HepG2 (cell line): Measurements from ENCODE around the gene NDUFS6. TPM values are rescaled to one million over a fixed set of nuclear protein-coding genes. Genes with fewer than 3 reads are reported as not detected.

Source experiments
- ATAC-seq: fragments of 200-7000 bp; cut with Tn5 transposase; 3 replicates; pipeline ENCODE4 v1.9.1; 2020; ENCODE audit warnings: mild to moderate bottlenecking, moderate library complexity
- BruUV-seq: library from RNA; stranded (reverse); fragments of 400-500 nt; replicated peaks from 2 replicates; lab custom pipeline; 2021; lab: Mats Ljungman, UMichigan
- CTCF ChIA-PET: fragments of 300-600 bp; formaldehyde crosslinking; extraction: SDS; loops from one replicate; lab custom pipeline; 2021; ENCODE audit warnings: low total read pairs, inconsistent platforms, low intra/inter-chr PET ratio; lab: Yijun Ruan, JAX
- POLR2A ChIA-PET: fragments of 350-600 bp; sonication (Branson Sonifier 250); formaldehyde crosslinking; loops from one replicate; lab custom pipeline; 2020; ENCODE audit warnings: antibody characterized with exemption, inconsistent platforms; lab: Yijun Ruan, JAX
- DNase-seq: peaks from one replicate; pipeline ENCODE4 v3.0.0-alpha.2; 2015; ENCODE audit warnings: low spot score
- FAIRE-seq: peaks from 3 replicates; lab custom pipeline; 2011; peaks lifted over from hg19 to GRCh38; lab: Jason Lieb, UNC
- H2AFZ ChIP-seq: one replicate; pipeline ENCODE4 v1.6.1; 2011; ENCODE audit warnings: low read length, inconsistent platforms
- H3K27ac ChIP-seq: fragments of 300-600 bp; 3 replicates; pipeline ENCODE4 v1.8.0; 2011; ENCODE audit warnings: mixed run types, mild to moderate bottlenecking, mixed read lengths, low read length, inconsistent platforms; ENCODE audit not compliant: insufficient read depth; ENCODE audit errors: extremely low read length
- H3K27me3 ChIP-seq, 2 experiments: fragments of 200-600 bp in 1 of 2; 2 replicates in 1 of 2; 3 replicates in 1 of 2; pipeline versions ENCODE4 v1.6.0 to v1.8.0; 2011; ENCODE audit warnings: low read length in 2 of 2, mild to moderate bottlenecking in 2 of 2, moderate library complexity in 2 of 2, inconsistent platforms in 1 of 2; ENCODE audit not compliant: insufficient read depth in 2 of 2, control insufficient read depth in 1 of 2
- H3K36me3 ChIP-seq, 2 experiments: fragments of 200-600 bp in 1 of 2; replicated peaks in 1 of 2; 2 replicates in 1 of 2; 3 replicates in 1 of 2; pipeline versions ENCODE4 v1.5.1 to v1.8.0; 2011; ENCODE audit warnings: low read length in 2 of 2, inconsistent platforms in 1 of 2; ENCODE audit not compliant: insufficient read depth in 2 of 2, control insufficient read depth in 1 of 2
- H3K4me1 ChIP-seq: 2 replicates; pipeline ENCODE4 v1.5.1; 2012; ENCODE audit warnings: low read length, inconsistent platforms; ENCODE audit not compliant: insufficient read depth
- H3K4me2 ChIP-seq: 2 replicates; pipeline ENCODE4 v1.6.0; 2011; ENCODE audit warnings: low read depth, low read length, inconsistent platforms
- H3K4me3 ChIP-seq, 3 experiments: fragments of 200-600 bp in 1 of 3; sonication (generic), shearing (Covaris generic) in 1 of 3; replicated peaks in 1 of 3; 2 replicates each; pipeline ENCODE4 v1.5.1; 2011 to 2016; ENCODE audit warnings: low read length in 3 of 3, inconsistent platforms in 2 of 3, low read depth in 2 of 3, mild to moderate bottlenecking in 2 of 3, control low read depth in 1 of 3, mixed read lengths in 1 of 3; ENCODE audit not compliant: insufficient read depth in 1 of 3
- H3K79me2 ChIP-seq: one replicate; pipeline ENCODE4 v1.6.1; 2011; ENCODE audit warnings: low read length, inconsistent platforms; ENCODE audit not compliant: insufficient read depth
- H3K9ac ChIP-seq: 2 replicates; pipeline ENCODE4 v1.6.0; 2011; ENCODE audit warnings: mild to moderate bottlenecking, low read depth, low read length, inconsistent platforms; ENCODE audit not compliant: insufficient read depth
- H3K9me3 ChIP-seq: 2 replicates; pipeline ENCODE4 v1.5.1; 2012; ENCODE audit warnings: mild to moderate bottlenecking, low read length
- H4K20me1 ChIP-seq: 2 replicates; pipeline ENCODE4 v1.6.0; 2011; ENCODE audit warnings: inconsistent platforms, mild to moderate bottlenecking, low read length, moderate library complexity; ENCODE audit not compliant: insufficient read depth
- ATF1 ChIP-seq: IDR thresholded peaks from 2 replicates; pipeline ENCODE4 v1.6.1; 2016; ENCODE audit warnings: mild to moderate bottlenecking, control low read depth
- LCORL ChIP-seq, 2 experiments: fragments of 450-650 bp in 1 of 2; sonication (generic) in 1 of 2; formaldehyde crosslinking in 1 of 2; IDR thresholded peaks; 2 replicates each; pipeline versions ENCODE4 v1.5.0 to v1.6.1; 2017 to 2020; ENCODE audit warnings: antibody characterized with exemption in 1 of 2, missing genetic modification reagents in 1 of 2
- MLX ChIP-seq: IDR thresholded peaks from 2 replicates; pipeline ENCODE4 v1.6.1; 2016
- NFRKB ChIP-seq: fragments of 450-650 bp; IDR thresholded peaks from 2 replicates; pipeline ENCODE4 v1.6.1; 2017
- ZFP36L2 ChIP-seq: sonication (generic); formaldehyde crosslinking; IDR thresholded peaks from 2 replicates; pipeline ENCODE4 v1.4.0; 2020; ENCODE audit warnings: missing genetic modification reagents
- ZNF674 ChIP-seq: sonication (generic); formaldehyde crosslinking; IDR thresholded peaks from 2 replicates; pipeline ENCODE4 v1.5.0; 2020; ENCODE audit warnings: low read depth, mild to moderate bottlenecking, missing genetic modification reagents
- WGBS: methylation state at CpG from one replicate; pipeline ENCODE4 v1.1.6; 2017; ENCODE audit warnings: low lambda C conversion rate; 5-methylcytosine and 5-hydroxymethylcytosine counted together
- in situ Hi-C: cut with HindIII; loops from 2 replicates; pipeline ENCODE4 v1.10.0; 2017; ENCODE audit warnings: low pct_unique_long_range_greater_than_20kb; ENCODE audit not compliant: extremely low pct_ligation_motif_present
- intact Hi-C: fragments of 100-400 bp; cut with micrococcal nuclease; formaldehyde crosslinking; loops from one replicate; pipeline ENCODE4 v1.10.0; 2022; ENCODE audit not compliant: unreplicated experiment
- polyA plus RNA-seq, 8 experiments: library from polyadenylated mRNA; depleted of rRNA in 3 of 8; stranded (reverse) in 7 of 8; unstranded in 1 of 8; fragments of >200 nt; fragmentation: Illumina TruSeq in 4 of 8; extraction: Trizol in 4 of 8; gene quantifications; 2 replicates each; pipeline versions ENCODE4 v1.2.1 to v1.2.3, GENCODE V29; 2011 to 2016; ENCODE audit warnings: low read depth in 4 of 8, missing spikeins in 1 of 8, mixed read lengths in 1 of 8; ENCODE audit not compliant: insufficient read depth in 1 of 8
- total RNA-seq, 5 experiments: library from RNA; depleted of rRNA; stranded (reverse); fragments of >200 nt; fragmentation: Illumina TruSeq; extraction: Trizol; gene quantifications; 2 replicates each; pipeline ENCODE4 v1.2.3, GENCODE V29; 2016; ENCODE audit warnings: low read depth in 1 of 5
- TF ChIP-seq, protein P1 (sequence below): sonication (generic); formaldehyde crosslinking; IDR thresholded peaks from 2 replicates; pipeline ENCODE4 v1.5.1; 2020; ENCODE audit warnings: missing genetic modification reagents, mild to moderate bottlenecking, borderline replicate concordance

NDUFS6 gene
- total and polyA plus RNA-seq, 2 of the 13 experiments (the other 11 are each of a cell fraction or from before 2014, with no cell fraction given): 23.7 to 50.4 TPM

DNA sequence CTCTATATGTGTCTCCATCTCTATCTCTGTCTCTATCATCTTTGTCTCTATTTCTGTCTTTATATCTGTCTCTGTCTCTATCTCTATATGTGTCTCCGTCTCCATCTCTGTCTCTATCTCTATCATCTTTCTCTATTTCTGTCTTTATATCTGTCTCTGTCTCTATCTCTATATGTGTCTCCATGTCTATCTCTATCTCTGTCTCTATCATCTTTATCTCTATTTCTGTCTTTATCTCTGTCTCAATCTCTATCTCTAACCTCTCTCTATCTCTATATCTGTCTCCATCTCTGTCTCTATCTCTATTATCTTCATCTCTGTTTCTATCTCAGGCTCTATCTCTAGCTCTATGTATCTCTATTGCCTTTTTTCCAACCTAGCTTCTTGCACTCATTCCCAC is 44.5 kb downstream of the NDUFS6 start:
- Histone ChIP-seq H3K27ac (no peak overlapping the region), H3K4me1 (no peaks in the 10 kb centered on the region), H3K9ac (no peak overlapping the region), H3K36me3 (no peaks in the 10 kb centered on the region), H3K4me3 (no peak overlapping the region), H3K9me3 (no peaks in the 10 kb centered on the region), H3K27me3 (peaks cover 0 to 29% of the 10 kb centered on the region in 2 experiments; a peak in 3 of 5 replicates), H3K79me2 (no peaks in the 10 kb centered on the region), H3K4me2 (no peak overlapping the region), H2AFZ (no peak overlapping the region), H4K20me1 (no peaks in the 10 kb centered on the region)
- ChIA-PET POLR2A (no interaction called here), CTCF (no interaction called here)
- DNase-seq (no peak), ATAC-seq (no peak), FAIRE-seq (no peak)
- no TSS peak for BruUV-seq
- in situ Hi-C loops (no loop called here), intact Hi-C loops (no loop called here)
- TF ChIP-seq LCORL (IDR thresholded peaks at IDR 0.05) (no peak), LCORL (CRISPR knock-in tag; IDR thresholded peaks at IDR 0.05) (no peak), NFRKB (no peak), MLX (CRISPR knock-in tag) (no peak), ZFP36L2 (CRISPR knock-in tag) (no peak), ATF1 (CRISPR knock-in tag) (no peak), ZNF674 (CRISPR knock-in tag) (no peak)
- TF ChIP-seq, protein P1, sequence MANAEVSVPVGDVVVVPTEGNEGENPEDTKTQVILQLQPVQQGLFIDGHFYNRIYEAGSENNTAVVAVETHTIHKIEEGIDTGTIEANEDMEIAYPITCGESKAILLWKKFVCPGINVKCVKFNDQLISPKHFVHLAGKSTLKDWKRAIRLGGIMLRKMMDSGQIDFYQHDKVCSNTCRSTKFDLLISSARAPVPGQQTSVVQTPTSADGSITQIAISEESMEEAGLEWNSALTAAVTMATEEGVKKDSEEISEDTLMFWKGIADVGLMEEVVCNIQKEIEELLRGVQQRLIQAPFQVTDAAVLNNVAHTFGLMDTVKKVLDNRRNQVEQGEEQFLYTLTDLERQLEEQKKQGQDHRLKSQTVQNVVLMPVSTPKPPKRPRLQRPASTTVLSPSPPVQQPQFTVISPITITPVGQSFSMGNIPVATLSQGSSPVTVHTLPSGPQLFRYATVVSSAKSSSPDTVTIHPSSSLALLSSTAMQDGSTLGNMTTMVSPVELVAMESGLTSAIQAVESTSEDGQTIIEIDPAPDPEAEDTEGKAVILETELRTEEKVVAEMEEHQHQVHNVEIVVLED (CRISPR knock-in tag): no peak
- 70% methylated on average over 1 of the region's 1 CpG for WGBS
